Natural killer cell (primary cell): Measurements from ENCODE around the gene LTV1. TPM values are rescaled to one million over a fixed set of nuclear protein-coding genes. Genes with fewer than 3 reads are reported as not detected.

ENCODE experiments used
- ATAC-seq, 3 donors: fragments of 150-1000 bp in 2 of 3; fragments of 200-7000 bp in 1 of 3; cut with Tn5 transposase; 1 replicate in 1 of 3; 2 replicates in 2 of 3; pipeline ENCODE4 v1.10.0; 2021; ENCODE audit warnings: mild to moderate bottlenecking in 2 of 3, moderate library complexity in 2 of 3
- DNase-seq, 2 donors: peaks; one replicate each; pipeline versions ENCODE4 v3.0.0 to v3.0.0-alpha.2; 2013 to 2021; ENCODE audit warnings: mixed read lengths in 1 of 2
- H3K27ac ChIP-seq: one replicate; pipeline ENCODE4 v1.5.1; 2013; ENCODE audit warnings: mild to moderate bottlenecking, low read length
- H3K27me3 ChIP-seq: one replicate; pipeline ENCODE4 v1.6.1; 2013; ENCODE audit warnings: low read length; ENCODE audit not compliant: control insufficient read depth, insufficient read depth
- H3K36me3 ChIP-seq: one replicate; pipeline ENCODE4 v1.6.1; 2013; ENCODE audit warnings: low read length; ENCODE audit not compliant: control insufficient read depth, insufficient read depth
- H3K4me1 ChIP-seq: one replicate; pipeline ENCODE4 v1.6.1; 2013; ENCODE audit warnings: low read length; ENCODE audit not compliant: control insufficient read depth, insufficient read depth
- H3K4me3 ChIP-seq: one replicate; pipeline ENCODE4 v1.5.1; 2013; ENCODE audit warnings: low read length
- H3K9me3 ChIP-seq: one replicate; pipeline ENCODE4 v1.6.1; 2013; ENCODE audit warnings: low read length; ENCODE audit not compliant: control insufficient read depth, insufficient read depth
- H3K27ac Mint-ChIP-seq, 2 donors: one replicate each; pipeline ENCODE4 v1.8.0; 2022; ENCODE audit warnings: mild to moderate bottlenecking in 2 of 2, mixed read lengths in 2 of 2, moderate library complexity in 1 of 2
- H3K27me3 Mint-ChIP-seq, 2 donors: one replicate each; pipeline ENCODE4 v1.8.0; 2022; ENCODE audit warnings: low read depth in 2 of 2, mixed read lengths in 2 of 2
- H3K36me3 Mint-ChIP-seq: one replicate; pipeline ENCODE4 v1.8.0; 2022; ENCODE audit warnings: mixed read lengths
- H3K4me1 Mint-ChIP-seq, 2 donors: one replicate each; pipeline ENCODE4 v1.8.0; 2022; ENCODE audit warnings: mixed read lengths in 2 of 2
- H3K4me3 Mint-ChIP-seq: one replicate; pipeline ENCODE4 v1.8.0; 2022; ENCODE audit warnings: mild to moderate bottlenecking, moderate library complexity, mixed read lengths
- H3K9me3 Mint-ChIP-seq, 2 donors: one replicate each; pipeline ENCODE4 v1.8.0; 2022; ENCODE audit warnings: mixed read lengths in 2 of 2
- WGBS: methylation state at CpG from one replicate; pipeline ENCODE4 v1.1.7; 2013; ENCODE audit warnings: missing lambda C conversion rate; ENCODE audit not compliant: insufficient coverage; 5-methylcytosine and 5-hydroxymethylcytosine counted together
- intact Hi-C: fragments of 100-400 bp; cut with micrococcal nuclease; formaldehyde crosslinking; loops from one replicate; pipeline ENCODE4 v1.14.2; 2022
- total RNA-seq, 4 donors: library from RNA; stranded (reverse); fragments of 120-200 nt in 1 of 4; gene quantifications; one replicate each; pipeline versions ENCODE4 v1.2.3 to v1.2.4, GENCODE V29; 2013 to 2022
- TF ChIP-seq, protein P1 (sequence below): fragments of 200-600 bp; IDR thresholded peaks from one replicate; pipeline ENCODE4 v1.8.0; 2022; ENCODE audit warnings: antibody characterized with exemption

The LTV1 gene
- total RNA-seq, 3 donors from 2014 or later (not counting 1 experiment from before 2014, with no cell fraction given) = 21.7 to 24.7 (median 21.7) TPM

DNA sequence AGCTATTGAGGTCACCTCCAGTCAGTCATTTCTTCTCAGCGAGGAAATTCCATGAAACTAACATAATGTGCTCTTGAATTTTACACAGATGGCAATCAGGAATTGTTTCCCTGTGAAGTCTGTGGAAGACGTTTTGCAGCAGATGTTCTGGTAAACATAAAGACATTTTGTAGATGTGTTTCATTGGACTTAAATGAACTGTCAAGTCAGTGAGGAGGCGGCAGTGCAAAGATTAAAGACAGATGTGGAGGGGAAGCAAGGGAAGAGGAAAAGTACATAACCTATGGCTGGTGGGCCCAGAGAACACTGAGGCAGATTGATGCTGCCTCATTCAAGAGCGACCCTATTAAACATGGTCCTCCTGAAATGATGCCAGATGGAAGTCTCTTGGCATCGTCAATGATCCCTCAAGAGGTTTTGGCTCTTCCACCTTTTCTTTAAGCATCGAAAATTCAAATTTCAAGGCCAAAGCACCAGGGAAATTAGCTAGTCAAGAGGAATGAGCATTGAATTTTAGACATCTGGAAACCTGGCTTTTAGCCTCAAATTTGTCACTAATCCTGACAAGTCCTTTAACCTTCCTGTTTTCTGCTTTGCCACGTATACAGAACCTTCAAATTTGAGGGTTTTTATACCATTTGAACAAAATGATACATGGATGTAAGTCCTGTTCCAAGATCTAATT lies 41.2 kb downstream of the LTV1 start:
- intact Hi-C loops = no loop called here
- Mint-ChIP-seq H3K27ac (no peak overlapping the region), H3K27me3 (peaks cover 0 to 7% of the 10 kb centered on the region in 2 donors), H3K9me3 (no peaks in the 10 kb centered on the region), H3K36me3 (no peaks in the 10 kb centered on the region), H3K4me1 (no peaks in the 10 kb centered on the region), H3K4me3 (no peak overlapping the region)
- Histone ChIP-seq H3K36me3 (no peaks in the 10 kb centered on the region), H3K27ac (no peak overlapping the region), H3K4me1 (no peaks in the 10 kb centered on the region), H3K9me3 (no peaks in the 10 kb centered on the region), H3K27me3 (no peaks in the 10 kb centered on the region), H3K4me3 (no peak overlapping the region)
- TF ChIP-seq, protein P1, sequence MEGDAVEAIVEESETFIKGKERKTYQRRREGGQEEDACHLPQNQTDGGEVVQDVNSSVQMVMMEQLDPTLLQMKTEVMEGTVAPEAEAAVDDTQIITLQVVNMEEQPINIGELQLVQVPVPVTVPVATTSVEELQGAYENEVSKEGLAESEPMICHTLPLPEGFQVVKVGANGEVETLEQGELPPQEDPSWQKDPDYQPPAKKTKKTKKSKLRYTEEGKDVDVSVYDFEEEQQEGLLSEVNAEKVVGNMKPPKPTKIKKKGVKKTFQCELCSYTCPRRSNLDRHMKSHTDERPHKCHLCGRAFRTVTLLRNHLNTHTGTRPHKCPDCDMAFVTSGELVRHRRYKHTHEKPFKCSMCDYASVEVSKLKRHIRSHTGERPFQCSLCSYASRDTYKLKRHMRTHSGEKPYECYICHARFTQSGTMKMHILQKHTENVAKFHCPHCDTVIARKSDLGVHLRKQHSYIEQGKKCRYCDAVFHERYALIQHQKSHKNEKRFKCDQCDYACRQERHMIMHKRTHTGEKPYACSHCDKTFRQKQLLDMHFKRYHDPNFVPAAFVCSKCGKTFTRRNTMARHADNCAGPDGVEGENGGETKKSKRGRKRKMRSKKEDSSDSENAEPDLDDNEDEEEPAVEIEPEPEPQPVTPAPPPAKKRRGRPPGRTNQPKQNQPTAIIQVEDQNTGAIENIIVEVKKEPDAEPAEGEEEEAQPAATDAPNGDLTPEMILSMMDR = no peak
- WGBS = 91% methylated on average over 7 of the region's 7 CpGs
- no peak for DNase-seq
- no peak for ATAC-seq

DNA sequence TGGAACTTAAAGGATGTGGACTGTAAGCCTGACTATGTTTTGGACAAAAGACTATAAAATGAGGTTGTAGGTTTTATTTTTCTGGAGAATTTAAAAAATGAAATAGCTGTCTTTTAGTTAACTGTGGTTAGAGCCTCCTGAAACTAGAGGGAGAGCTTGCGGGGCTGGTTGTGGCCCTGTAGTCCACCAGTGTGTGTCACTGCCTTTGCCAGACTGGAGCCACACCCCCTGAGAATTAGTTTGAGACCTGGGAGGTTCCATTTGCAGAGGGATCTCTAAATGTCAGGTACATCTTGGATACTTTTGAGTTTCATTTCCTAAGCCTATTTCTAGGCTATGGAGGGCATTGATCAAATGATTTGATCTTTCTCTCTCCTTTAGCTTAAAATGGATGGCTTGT lies 42.0 kb downstream of the LTV1 start:
- Mint-ChIP-seq H3K9me3 (no peaks in the 10 kb centered on the region), H3K4me3 (no peak overlapping the region), H3K4me1 (no peaks in the 10 kb centered on the region), H3K27ac (no peak overlapping the region), H3K27me3 (peaks cover 0 to 7% of the 10 kb centered on the region in 2 donors), H3K36me3 (no peaks in the 10 kb centered on the region)
- TF ChIP-seq, protein P1 = no peak
- Histone ChIP-seq H3K27ac (no peak overlapping the region), H3K4me1 (no peaks in the 10 kb centered on the region), H3K4me3 (no peak overlapping the region), H3K27me3 (no peaks in the 10 kb centered on the region), H3K36me3 (no peaks in the 10 kb centered on the region), H3K9me3 (no peaks in the 10 kb centered on the region)
- ATAC-seq (no peak), DNase-seq (no peak)
- WGBS = 96% methylated on average over 1 of the region's 1 CpG
- intact Hi-C loops = no loop called here

DNA sequence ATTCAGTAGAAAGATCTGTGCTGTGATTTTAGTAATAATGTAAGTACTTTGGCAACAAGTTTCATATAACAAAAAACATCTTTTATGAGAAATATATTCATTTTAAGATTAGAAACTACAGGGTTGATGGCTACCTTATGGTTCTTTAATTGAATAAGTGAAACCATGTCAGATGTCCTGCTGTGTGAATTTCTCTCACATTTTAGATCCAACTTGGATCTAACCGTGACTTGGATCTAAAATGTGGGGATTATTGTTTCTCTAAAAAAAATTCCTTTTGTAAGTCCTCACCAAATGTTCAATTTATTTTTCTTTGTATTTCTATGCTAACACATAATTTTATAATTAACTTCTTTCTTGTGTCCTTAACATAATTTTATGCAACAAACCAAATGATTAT lies 51.5 kb downstream of the LTV1 start:
- Mint-ChIP-seq H3K9me3 (no peaks in the 10 kb centered on the region), H3K4me1 (no peaks in the 10 kb centered on the region), H3K36me3 (no peaks in the 10 kb centered on the region), H3K27ac (no peak overlapping the region), H3K4me3 (no peak overlapping the region), H3K27me3 (no peaks in the 10 kb centered on the region)
- Histone ChIP-seq H3K36me3 (no peaks in the 10 kb centered on the region), H3K4me3 (no peak overlapping the region), H3K9me3 (no peaks in the 10 kb centered on the region), H3K27ac (no peak overlapping the region), H3K27me3 (no peaks in the 10 kb centered on the region), H3K4me1 (no peaks in the 10 kb centered on the region)
- intact Hi-C loops = no loop called here
- no CpG with 5 or more reads among the region's 1 CpG for WGBS
- DNase-seq (no peak), ATAC-seq (no peak)
- TF ChIP-seq, protein P1 = no peak
